Measurements from ENCODE around the gene CWF19L2.
A peak's percentile ranks its signal among the peaks of the same experiment; 100 is the strongest.
"Not testable (repeated sequence)": the region's sequence is repeated elsewhere in the genome, so short reads cannot be mapped to it uniquely, and the experiment has no call there.

Gene CWF19L2

GRCh38 chr11:107457558-107458271 lies at the start of gene CWF19L2:
Gene CWF19L2 (minus strand): TSS chr11:107457825. CDS start chr11:107457816, 9 bp downstream.
- peak; percentile 99 for DNase-seq

- no peak for DNase-seq
Observed at GRCh38 chr11:107505647-107506225, 48.1 kb upstream of the CWF19L2 start.

GRCh38 chr11:107504981-107505380 lies 47.4 kb upstream of the CWF19L2 start:
- DNase-seq: no peak

- no peak for DNase-seq
Observed at GRCh38 chr11:107501713-107502112, 44.1 kb upstream of the CWF19L2 start.

- DNase-seq: not testable (repeated sequence)
Observed at GRCh38 chr11:107497371-107497770, 39.7 kb upstream of the CWF19L2 start.

- DNase-seq: no peak
Observed at GRCh38 chr11:107496011-107496410, 38.4 kb upstream of the CWF19L2 start.

- DNase-seq: no peak
Observed at GRCh38 chr11:107494055-107494454, 36.4 kb upstream of the CWF19L2 start.

GRCh38 chr11:107493117-107493516 lies 35.5 kb upstream of the CWF19L2 start:
- no peak for DNase-seq

- no peak for DNase-seq
Observed at GRCh38 chr11:107490836-107491235, 33.2 kb upstream of the CWF19L2 start.

GRCh38 chr11:107482234-107482633 lies 24.6 kb upstream of the CWF19L2 start:
- DNase-seq: no peak

GRCh38 chr11:107478922-107479321 lies 21.3 kb upstream of the CWF19L2 start:
- no peak for DNase-seq

GRCh38 chr11:107477820-107478219 lies 20.2 kb upstream of the CWF19L2 start:
- no peak for DNase-seq

- DNase-seq: no peak
Observed at GRCh38 chr11:107473792-107474191, 16.2 kb upstream of the CWF19L2 start.

- DNase-seq: no peak
Observed at GRCh38 chr11:107472966-107473365, 15.3 kb upstream of the CWF19L2 start.

GRCh38 chr11:107468596-107468995 lies 11.0 kb upstream of the CWF19L2 start:
- DNase-seq: no peak

GRCh38 chr11:107467696-107468095 lies 10.1 kb upstream of the CWF19L2 start:
- DNase-seq: no peak

GRCh38 chr11:107466275-107466866 lies 8.7 kb upstream of the CWF19L2 start:
- not testable (repeated sequence) for DNase-seq

- no peak for DNase-seq
Observed at GRCh38 chr11:107457205-107457557, 444 bp downstream of the CWF19L2 start.

GRCh38 chr11:107453594-107454286 lies 3.9 kb downstream of the CWF19L2 start:
- DNase-seq: no peak

GRCh38 chr11:107446822-107447431 lies 10.7 kb downstream of the CWF19L2 start:
- no peak for DNase-seq

- no peak for DNase-seq
Observed at GRCh38 chr11:107442715-107443215, 14.9 kb downstream of the CWF19L2 start.

- DNase-seq: no peak
Observed at GRCh38 chr11:107439586-107440167, 17.9 kb downstream of the CWF19L2 start.

GRCh38 chr11:107438148-107438547 lies 19.5 kb downstream of the CWF19L2 start:
- DNase-seq: no peak

All from DMS79 treated with DMSO at 0.1 percent for 48 hours (cell line).